ENCODE results near the gene TACC2.

Gene TACC2

DNA sequence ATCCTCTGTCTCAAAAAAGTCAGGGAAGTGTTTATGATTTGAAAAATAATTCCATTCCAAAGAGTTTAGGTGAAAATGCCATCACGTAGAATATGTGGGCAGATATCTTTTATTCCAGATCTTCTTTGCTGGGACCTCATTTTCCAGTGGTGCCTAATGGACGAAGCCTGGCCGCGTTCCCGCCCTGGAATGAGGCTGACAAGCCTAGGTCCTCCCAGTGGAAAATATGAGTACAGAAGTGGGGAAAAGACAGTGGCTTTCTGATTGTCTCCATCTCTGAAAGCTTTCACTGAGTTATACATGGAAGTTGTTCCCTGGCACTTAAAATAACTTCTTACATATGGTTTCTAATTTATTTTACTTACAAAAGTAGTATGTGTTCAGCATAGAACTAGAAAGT, 139.4 kb downstream of the TACC2 start:
- DNase-seq, result no peak
- in situ Hi-C loops (cut with MboI; ENCODE audit: low pct_unique_long_range_greater_than_20kb, low sequenced_read_pairs), result no loop called here

DNA sequence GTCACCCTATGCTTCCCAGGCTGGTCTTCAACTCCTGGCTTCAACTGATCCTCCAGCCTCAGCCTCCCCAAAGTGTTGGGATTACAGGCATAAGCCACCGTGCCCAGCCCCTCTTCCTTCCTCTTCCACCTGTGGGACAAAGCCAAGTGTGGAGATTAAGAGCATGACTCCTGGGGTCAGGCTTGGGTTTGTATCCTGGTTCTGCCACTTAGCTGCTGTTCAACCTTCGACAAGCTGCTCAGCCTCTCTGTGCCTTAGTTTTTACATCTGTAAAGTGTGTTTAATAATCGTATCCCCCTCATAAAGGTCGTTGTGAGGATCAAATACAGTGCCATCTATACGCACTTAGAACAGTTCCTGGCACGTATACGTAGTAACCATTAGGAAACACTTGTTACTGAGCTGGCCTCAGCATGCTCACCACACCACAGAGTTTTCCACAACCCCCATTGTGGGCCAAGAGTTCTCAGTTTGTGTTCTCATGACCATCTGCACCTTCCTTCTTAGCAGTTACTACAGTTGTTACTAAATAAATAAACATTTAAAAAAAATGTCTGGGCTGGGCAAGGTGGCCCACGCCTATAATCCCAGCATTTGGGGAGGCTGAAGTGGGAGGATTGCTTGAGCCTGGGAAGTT, 141.6 kb downstream of the TACC2 start:
- in situ Hi-C loops (cut with MboI; ENCODE audit: low pct_unique_long_range_greater_than_20kb, low sequenced_read_pairs), result no loop called here
- DNase-seq, result no peak

DNA sequence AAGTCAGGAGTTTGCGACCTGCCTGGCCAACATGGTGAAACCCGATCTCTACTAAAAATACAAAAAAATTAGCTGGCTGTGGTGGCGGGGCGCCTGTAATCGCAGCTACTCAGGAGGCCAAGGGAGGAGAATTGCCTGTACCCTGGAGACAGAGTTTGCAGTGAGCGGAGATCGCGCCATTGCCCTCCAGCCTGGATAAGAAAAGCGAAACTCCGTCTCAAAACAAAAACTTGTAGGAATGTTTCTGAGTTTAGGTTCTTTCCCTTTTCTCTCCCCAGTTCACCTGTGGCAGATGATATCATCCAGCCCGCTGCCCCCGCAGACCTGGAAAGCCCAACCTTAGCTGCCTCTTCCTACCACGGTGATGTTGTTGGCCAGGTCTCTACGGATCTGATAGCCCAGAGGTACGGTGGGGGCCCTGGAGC, 143.4 kb downstream of the TACC2 start:
- DNase-seq, result no peak
- in situ Hi-C loops (cut with MboI; ENCODE audit: low pct_unique_long_range_greater_than_20kb, low sequenced_read_pairs), result no loop called here

DNA sequence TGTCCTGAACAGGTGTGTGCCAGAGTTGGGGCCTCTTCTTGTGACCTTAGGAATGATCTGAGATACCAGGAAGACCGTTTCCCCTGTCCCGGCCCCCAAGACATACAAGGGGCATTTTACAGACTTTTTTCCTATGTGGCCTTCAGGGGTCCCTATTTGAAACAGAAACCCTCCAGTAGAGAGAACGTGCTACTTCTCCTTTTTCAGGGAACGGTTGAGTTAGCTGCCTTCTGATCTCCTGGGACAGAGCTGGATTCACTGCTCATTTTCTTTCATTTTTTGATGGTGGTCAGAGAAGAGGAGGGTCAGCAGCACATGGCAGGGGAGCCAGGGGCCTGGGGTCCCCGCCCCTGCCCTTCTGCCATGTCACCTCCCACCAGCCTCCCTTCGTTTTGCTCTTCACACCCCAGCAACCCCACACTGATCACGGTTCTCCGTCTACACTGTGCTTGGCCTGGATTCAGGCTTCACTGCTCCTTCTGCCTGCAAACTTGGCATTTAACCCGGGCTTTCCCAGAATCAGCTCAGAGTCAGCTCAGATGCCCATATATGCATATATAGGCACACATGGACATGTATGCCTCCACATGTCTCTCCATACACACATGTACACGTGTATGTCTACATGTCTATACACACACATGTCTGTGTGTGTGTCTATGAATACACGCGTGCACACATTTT, 144.1 kb downstream of the TACC2 start:
- DNase-seq, result no peak
- in situ Hi-C loops (cut with MboI; ENCODE audit: low pct_unique_long_range_greater_than_20kb, low sequenced_read_pairs), result no loop called here

DNA sequence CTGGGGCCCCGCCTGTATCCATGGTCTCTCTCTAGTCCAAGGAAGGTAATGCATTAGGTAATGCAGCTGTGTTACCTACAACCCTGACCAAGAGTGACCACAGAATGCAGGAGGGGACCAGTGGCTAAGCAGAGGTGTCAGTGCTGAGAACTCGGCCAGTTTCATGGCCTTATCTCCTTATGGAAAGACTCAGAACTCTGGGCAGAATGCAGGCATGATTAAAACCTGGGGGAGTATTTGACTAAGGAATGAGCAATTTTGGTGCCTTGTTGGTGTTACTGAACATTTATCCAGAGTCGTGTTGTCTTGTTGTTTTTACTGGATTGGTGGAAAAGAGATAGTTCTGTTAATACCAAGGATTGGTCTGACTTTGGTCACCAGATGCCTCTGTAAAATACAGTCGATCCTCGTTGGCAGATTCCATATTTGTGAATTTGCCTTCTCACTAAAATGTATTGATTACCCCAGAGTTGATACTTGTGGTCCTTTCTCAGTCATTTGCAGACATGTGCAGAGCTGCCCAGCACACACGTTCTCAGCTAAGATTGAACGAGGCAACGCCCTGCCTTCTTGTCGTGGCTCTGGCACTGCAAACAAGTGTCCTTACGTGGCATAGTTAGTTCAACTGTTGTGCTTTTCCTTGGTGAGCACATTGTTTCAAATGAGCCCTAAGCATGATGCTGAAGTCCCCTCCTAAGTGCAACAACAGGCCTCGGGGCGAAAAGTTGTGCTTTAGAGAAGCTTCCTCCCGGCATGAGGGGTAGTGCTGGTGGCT, 146.5 kb downstream of the TACC2 start:
- in situ Hi-C loops (cut with MboI; ENCODE audit: low pct_unique_long_range_greater_than_20kb, low sequenced_read_pairs), result no loop called here
- DNase-seq, result no peak

DNA sequence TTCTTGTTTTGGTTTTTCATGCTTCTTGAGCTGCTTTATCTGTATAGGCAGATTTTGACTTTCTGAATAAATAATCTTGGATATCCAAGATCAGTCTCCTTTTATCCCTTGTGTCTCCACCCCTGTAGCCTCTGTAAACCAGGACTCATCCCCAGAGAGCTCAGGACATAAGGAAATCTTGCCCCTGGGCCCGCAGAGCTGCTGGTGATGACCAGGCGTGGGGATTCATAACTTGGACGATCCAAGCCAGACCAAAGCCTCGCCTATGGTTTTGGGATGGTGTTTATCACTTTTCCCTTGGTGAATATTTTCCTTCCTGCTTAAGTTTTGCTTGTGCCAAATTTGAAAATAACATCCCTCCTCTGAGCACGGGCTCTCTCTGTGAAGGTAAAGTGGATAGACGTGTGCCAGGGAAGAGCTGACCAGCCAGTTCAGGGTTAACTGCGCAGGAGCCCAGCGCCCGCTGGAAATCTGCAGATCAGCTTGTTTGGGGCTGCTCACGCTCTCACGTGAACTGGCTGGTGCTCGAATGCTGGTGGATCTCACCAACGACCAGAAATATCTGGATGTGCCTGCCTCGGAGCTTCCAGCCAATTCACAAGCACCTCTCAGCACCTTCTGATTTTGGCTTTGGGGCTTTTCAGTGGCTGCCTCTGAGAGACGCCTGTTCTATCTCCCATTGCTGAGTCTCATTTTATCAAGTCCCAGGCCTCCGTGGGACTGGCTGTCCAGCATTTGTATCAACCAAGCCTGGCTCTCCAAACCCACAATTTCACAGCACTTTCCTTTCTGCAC, 150.1 kb downstream of the TACC2 start:
- in situ Hi-C loops (cut with MboI; ENCODE audit: low pct_unique_long_range_greater_than_20kb, low sequenced_read_pairs), result no loop called here
- no peak for DNase-seq

DNA sequence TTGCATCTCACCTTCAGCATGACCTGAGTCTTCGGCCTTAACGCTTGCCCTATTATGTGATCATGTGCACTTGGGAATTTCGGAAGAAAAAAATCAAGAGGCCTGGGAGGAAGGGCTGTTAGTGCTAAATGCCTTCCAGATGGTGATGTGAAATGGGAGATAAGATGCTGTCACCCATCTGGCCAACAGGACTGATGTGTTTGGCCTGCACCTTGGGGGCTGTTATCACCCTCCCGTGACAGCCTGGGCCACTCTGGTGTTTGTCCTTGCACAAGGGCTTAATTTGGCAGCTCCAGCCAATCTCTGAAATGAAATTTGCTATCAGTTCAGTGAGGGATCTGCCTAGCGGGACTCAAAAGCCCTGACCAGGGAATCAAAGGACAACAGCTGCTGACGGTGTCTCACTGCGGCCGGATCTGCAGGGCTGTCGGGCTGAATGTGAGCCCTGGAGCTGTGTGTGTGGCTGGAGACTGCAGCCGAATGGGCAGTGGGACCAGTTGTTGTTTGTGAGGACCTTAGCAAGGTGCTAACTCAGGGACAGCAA, 150.7 kb downstream of the TACC2 start:
- in situ Hi-C loops (cut with MboI; ENCODE audit: low pct_unique_long_range_greater_than_20kb, low sequenced_read_pairs), result no loop called here
- DNase-seq, result no peak

DNA sequence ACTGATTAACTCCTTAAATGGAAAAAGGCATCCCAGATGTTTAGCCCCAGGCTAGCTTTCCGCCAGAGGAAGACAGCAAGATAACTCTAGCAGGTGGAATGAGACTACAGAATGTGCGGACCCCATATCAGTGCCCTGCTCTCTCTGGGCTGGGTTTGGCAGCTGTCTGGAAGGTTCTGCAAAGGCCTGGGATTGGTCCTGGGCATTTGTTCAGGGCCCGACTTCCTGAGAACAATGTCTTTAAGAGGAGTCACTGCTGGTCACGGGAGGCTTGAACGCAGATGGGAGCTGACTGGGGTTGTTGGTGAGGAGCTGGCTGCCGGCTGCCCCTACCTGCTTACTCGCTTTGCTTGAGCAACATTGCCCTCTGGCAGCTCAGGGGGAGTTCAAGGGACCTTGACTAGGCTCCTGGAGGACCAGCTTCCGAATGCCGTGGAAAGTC, 151.5 kb downstream of the TACC2 start:
- no peak for DNase-seq
- in situ Hi-C loops (cut with MboI; ENCODE audit: low pct_unique_long_range_greater_than_20kb, low sequenced_read_pairs), result no loop called here

DNA sequence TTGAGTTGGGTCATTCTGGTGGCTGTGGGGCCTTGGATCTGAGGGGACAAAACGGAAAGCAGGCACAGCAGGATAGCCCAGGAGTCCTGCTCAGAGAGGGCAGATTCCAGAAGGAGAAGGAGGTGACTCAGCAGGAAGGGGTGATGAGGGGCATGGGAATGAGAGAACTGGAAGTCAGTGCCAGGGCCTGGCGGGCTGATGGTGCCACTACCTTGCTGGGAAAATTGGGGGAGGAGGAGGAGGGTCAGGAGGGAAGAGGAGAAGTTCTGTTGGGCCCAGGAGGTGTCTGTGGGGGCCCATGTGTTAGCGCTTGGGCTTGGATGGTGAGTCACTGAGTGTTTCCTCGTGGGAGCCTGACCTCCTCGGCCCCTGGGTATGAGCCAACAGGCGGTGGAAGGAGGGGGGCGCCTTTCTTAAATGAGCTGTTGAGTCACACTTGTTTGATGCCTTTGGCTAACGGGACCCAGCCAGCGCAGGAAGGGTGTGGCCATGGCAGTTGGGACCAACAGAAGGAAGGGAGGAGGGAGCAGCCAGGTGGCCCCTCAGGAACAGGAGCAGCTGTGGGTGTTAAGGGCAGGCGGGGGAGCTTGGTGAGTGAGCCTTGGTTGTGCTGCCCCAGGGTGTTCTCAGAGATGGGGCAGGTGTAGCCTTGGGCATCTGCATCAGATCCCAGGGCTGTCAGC, 152.1 kb downstream of the TACC2 start:
- in situ Hi-C loops (cut with MboI; ENCODE audit: low pct_unique_long_range_greater_than_20kb, low sequenced_read_pairs), result no loop called here
- DNase-seq, result no peak

DNA sequence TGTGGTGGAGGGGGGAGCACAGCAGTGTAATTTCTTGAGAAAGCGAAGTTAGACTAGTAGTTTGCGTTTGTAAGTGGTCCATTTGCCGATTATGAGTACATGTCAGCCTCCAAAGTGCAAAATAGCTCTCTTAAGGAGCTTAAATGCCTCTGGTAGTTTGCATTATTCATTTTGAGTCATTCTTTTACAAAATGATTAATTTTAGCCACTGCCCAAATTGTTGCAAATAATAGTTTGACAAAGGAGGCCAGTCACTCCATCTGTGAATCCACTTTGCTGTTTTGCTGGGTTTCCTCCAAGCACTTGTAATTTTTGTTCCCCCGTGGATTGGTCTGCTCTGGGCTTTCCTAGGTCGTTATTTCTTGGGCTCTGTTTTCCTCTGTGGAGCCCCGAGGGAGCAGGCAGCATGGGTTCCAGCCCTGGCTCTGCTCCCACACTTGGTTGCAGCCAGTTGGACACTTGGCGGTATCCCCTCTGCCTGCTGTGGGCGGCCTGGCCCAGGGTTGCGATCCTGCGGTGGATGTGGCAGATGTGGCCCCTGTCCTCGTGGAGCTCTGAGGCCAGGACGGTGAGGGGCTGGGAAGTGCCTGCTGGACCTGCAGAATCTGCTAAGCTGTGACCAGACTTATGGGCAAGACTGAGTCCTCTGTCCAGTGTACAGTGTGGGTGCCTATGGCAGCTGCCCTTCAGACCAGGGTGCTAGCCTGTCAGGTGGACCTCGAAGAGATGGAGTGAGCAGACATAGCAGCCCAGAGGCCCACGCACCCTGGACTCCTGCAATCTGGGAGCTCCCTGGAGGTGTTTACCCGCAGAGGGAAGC, 153.1 kb downstream of the TACC2 start:
- in situ Hi-C loops (cut with MboI; ENCODE audit: low pct_unique_long_range_greater_than_20kb, low sequenced_read_pairs), result no loop called here
- no peak for DNase-seq

DNA sequence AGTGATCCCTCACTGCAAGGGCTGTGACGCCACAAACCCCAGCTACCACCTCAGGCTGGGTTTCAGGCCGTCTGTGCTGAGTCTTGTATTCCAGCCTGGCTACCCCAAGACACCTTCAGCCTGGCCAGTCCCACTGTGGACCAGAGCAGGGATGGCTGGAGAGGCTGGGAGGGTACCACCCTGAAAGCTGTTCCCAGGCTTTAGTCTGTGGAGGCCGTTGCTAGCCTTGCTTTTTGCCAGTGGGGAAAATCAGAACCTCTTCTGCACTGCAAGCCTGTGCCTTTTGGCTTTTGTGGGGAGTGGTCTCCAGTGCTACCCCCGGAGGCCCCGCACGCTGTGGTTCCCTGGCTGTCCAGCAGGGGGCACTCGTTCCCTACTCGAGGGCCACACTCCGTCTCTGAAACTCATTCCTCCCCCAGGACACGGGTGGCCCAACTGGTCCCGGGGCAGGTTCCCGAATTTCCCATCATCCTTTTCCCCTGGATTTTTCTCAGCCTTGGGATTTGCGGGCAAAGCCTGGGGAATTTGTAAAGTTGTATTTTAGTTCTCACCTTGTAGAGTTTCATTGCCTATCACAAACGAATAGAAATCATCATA, 153.8 kb downstream of the TACC2 start:
- in situ Hi-C loops (cut with MboI; ENCODE audit: low pct_unique_long_range_greater_than_20kb, low sequenced_read_pairs), result no loop called here
- peak; percentile 35 for DNase-seq

DNA sequence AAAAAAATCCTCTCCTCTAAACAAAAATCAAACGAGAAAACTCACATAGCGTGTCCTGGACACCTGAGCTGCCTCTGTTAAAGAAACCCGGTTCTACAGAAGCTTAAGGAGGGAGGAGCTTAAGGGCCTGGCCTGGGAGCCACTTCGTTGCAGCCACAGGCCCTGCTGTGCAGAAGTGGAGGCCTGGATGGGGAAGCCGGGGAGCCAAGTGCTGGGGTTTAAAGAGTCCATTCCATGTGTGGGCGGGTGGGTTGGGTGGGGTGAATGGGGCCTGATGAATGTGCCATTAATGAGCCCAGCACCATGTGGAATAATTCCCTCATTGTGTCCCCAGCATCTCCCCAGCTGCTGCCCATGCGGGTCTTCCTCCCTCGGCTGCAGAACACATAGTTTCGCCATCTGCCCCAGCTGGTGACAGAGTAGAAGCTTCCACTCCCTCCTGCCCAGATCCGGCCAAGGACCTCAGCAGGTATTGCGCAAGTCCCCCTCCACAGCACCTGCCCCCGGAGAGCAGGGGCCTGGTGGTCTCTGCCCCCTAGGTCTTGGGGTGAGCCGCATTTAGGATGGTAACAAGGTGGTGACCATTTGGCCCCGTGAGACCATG, 154.4 kb downstream of the TACC2 start:
- DNase-seq, result no peak
- in situ Hi-C loops (cut with MboI; ENCODE audit: low pct_unique_long_range_greater_than_20kb, low sequenced_read_pairs), result no loop called here

DNA sequence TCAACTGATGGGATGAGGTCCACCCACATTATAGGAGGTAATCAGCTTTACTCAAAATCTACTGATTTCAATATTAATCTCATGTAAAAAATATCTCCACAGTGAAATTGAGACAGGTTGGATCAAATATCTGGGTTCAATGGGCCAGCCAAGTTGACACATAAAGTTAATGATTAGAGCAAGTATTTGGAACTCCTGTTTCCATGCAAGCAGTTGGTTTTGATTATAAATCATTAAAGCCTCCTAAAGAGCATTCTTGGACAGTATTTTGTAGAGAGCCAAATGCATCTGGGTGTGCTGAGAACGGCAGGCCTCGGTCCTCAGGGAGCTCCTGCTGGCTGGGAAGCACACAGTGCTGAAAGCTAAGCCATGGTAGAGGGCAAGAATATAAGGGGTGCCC, 155.2 kb downstream of the TACC2 start:
- in situ Hi-C loops (cut with MboI; ENCODE audit: low pct_unique_long_range_greater_than_20kb, low sequenced_read_pairs), result no loop called here

DNA sequence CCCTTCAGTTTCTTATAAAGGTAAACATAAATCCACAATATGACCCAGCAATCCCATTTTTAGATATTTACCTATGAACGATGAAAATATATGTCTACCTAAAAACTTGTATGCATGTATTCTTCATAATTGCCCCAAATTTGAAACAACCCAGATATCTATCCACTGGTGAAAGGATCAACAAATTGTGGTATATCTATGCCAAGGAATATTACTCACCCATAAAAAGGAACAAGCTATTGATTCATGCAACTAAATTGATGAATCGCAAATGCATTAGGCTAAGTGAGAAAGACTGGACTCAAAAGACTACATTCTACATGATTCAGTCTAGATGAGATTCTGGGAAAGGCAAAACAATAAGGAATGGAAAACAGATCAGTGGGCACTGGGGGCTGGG, 156.2 kb downstream of the TACC2 start:
- in situ Hi-C loops (cut with MboI; ENCODE audit: low pct_unique_long_range_greater_than_20kb, low sequenced_read_pairs), result no loop called here
- DNase-seq, result no peak

More for the DNA sequence above, 155.2 kb downstream of the TACC2 start:
- no peak for DNase-seq

DNA sequence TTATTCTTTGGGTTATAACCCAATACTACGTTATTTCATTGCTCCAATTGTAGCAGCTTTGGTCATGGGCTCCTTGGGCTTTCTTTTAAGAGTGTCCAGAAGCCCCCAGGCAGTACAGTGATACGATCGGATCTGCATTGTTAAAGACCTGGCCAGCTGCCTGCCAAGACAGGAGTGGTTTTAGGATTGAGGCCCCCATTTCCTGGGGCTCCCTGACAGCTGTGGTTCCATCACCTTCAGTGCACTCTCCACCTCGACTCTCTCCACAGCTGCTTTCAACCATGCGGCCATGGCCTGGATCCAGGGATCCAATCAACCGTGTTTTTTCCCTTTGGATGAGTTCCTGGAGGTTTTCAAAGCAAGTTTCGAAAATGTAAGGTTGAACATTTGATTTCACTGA, 158.7 kb downstream of the TACC2 start:
- no peak for DNase-seq
- in situ Hi-C loops (cut with MboI; ENCODE audit: low pct_unique_long_range_greater_than_20kb, low sequenced_read_pairs), result no loop called here

DNA sequence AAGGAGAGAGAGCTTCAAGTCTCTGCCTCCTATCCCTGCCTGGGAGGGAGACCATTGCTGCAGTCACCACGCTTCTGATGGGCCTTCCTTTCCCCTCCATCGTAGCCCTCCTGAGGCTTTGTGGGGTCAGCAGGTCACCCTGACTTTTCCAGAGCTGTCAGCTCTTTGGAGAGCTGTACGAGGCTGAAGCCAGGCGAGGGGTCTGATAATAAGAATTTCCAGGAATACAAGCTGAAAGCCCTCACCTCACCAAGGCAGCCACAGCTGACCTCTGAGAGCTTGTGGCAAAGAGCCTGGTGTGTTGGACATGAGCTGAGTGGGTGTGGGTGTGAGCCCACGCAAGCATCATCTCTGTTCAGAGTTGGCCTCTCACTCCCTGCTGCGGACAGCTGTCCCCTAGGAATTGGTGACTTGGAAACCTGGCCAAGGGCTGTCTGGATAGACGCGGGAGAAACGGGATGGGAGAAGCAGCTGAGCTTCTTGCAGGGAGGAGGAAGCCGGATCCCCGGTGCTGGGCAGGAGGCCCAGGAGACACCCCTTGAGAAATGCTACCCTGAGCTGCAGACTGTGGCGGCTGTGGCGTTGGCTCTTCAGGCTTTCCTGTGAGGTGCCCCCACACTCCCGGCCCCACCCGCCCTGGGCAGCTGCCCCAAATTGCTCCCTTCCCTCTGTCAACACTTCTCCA, 160.1 kb downstream of the TACC2 start:
- DNase-seq, result no peak
- in situ Hi-C loops (cut with MboI; ENCODE audit: low pct_unique_long_range_greater_than_20kb, low sequenced_read_pairs), result no loop called here
